WTC11 (cell line): Measurements from ENCODE around the gene IKBIP. TPM values are rescaled to one million over a fixed set of nuclear protein-coding genes. Genes with fewer than 3 reads are reported as not detected.
A peak's percentile ranks its signal among the peaks of the same experiment; 100 is the strongest.

ENCODE experiments used
- ATF6 ChIP-seq: sonication (generic); formaldehyde crosslinking; IDR thresholded peaks from 2 replicates; pipeline ENCODE4 v1.8.1; 2023; ENCODE audit warnings: mild to moderate bottlenecking, missing genetic modification reagents
- CBFB ChIP-seq: sonication (generic); formaldehyde crosslinking; IDR thresholded peaks from 2 replicates; pipeline ENCODE4 v1.8.1; 2022; ENCODE audit warnings: mild to moderate bottlenecking, low read depth, missing genetic modification reagents
- CREB1 ChIP-seq: sonication (generic); formaldehyde crosslinking; IDR thresholded peaks from 2 replicates; pipeline ENCODE4 v1.8.0; 2023; ENCODE audit warnings: mild to moderate bottlenecking, missing genetic modification reagents
- E2F4 ChIP-seq: sonication (generic); formaldehyde crosslinking; IDR thresholded peaks from 2 replicates; pipeline ENCODE4 v1.8.1; 2022; ENCODE audit warnings: low read depth, mild to moderate bottlenecking, moderate library complexity, missing genetic modification reagents, borderline replicate concordance
- ETV6 ChIP-seq: sonication (generic); formaldehyde crosslinking; IDR thresholded peaks from 2 replicates; pipeline ENCODE4 v1.8.1; 2022; ENCODE audit warnings: mild to moderate bottlenecking, missing genetic modification reagents
- FOXJ3 ChIP-seq: sonication (generic); formaldehyde crosslinking; IDR thresholded peaks from 2 replicates; pipeline ENCODE4 v1.9.0; 2021; ENCODE audit warnings: missing genetic modification reagents, mild to moderate bottlenecking, borderline replicate concordance
- FOXP1 ChIP-seq: sonication (generic); formaldehyde crosslinking; IDR thresholded peaks from 2 replicates; pipeline ENCODE4 v1.8.0; 2022; ENCODE audit warnings: missing genetic modification reagents, mild to moderate bottlenecking, moderate library complexity, borderline replicate concordance
- GRHL2 ChIP-seq: fragments of 250-450 bp; sonication (Bioruptor Pico); IDR thresholded peaks from 2 replicates; pipeline ENCODE4 v1.8.0; 2022; ENCODE audit warnings: mild to moderate bottlenecking, moderate library complexity; ENCODE audit not compliant: insufficient replicate concordance, severe bottlenecking
- HMGA2 ChIP-seq: fragments of 250-450 bp; sonication (Bioruptor Pico); IDR thresholded peaks from 2 replicates; pipeline ENCODE4 v1.4.0; 2021; ENCODE audit warnings: mild to moderate bottlenecking, moderate library complexity
- IRF2 ChIP-seq: sonication (generic); formaldehyde crosslinking; IDR thresholded peaks from 2 replicates; pipeline ENCODE4 v1.8.0; 2022; ENCODE audit warnings: low read depth, missing genetic modification reagents, borderline replicate concordance
- JUN ChIP-seq: sonication (generic); formaldehyde crosslinking; IDR thresholded peaks from 2 replicates; pipeline ENCODE4 v1.8.0; 2023; ENCODE audit warnings: mild to moderate bottlenecking, missing genetic modification reagents
- KAT7 ChIP-seq: sonication (generic); formaldehyde crosslinking; IDR thresholded peaks from 2 replicates; pipeline ENCODE4 v1.8.1; 2023; ENCODE audit warnings: missing genetic modification reagents, mild to moderate bottlenecking, borderline replicate concordance
- MLX ChIP-seq: sonication (generic); formaldehyde crosslinking; IDR thresholded peaks from 2 replicates; pipeline ENCODE4 v1.8.1; 2023; ENCODE audit warnings: mild to moderate bottlenecking, missing genetic modification reagents, moderate library complexity
- MYBL2 ChIP-seq: sonication (generic); formaldehyde crosslinking; IDR thresholded peaks from 2 replicates; pipeline ENCODE4 v1.8.1; 2023; ENCODE audit warnings: mild to moderate bottlenecking, moderate library complexity, missing genetic modification reagents
- NFYB ChIP-seq: sonication (generic); formaldehyde crosslinking; conservative IDR thresholded peaks from 2 replicates; pipeline ENCODE4 v1.8.0; 2022; ENCODE audit warnings: low read depth, missing genetic modification reagents
- PREB ChIP-seq: sonication (generic); formaldehyde crosslinking; IDR thresholded peaks from 2 replicates; pipeline ENCODE4 v1.8.1; 2022; ENCODE audit warnings: mild to moderate bottlenecking, missing genetic modification reagents, moderate library complexity, borderline replicate concordance
- SMAD3 ChIP-seq: sonication (generic); formaldehyde crosslinking; IDR thresholded peaks from 2 replicates; pipeline ENCODE4 v1.8.0; 2022; ENCODE audit warnings: missing genetic modification reagents, mild to moderate bottlenecking, borderline replicate concordance
- SMAD4 ChIP-seq: sonication (generic); formaldehyde crosslinking; IDR thresholded peaks from 2 replicates; pipeline ENCODE4 v1.8.0; 2022; ENCODE audit warnings: mild to moderate bottlenecking, missing genetic modification reagents
- SOX15 ChIP-seq: fragments of 250-450 bp; sonication (Bioruptor Pico); IDR thresholded peaks from 2 replicates; pipeline ENCODE4 v1.9.0; 2021; ENCODE audit warnings: mild to moderate bottlenecking
- SP1 ChIP-seq: sonication (generic); formaldehyde crosslinking; conservative IDR thresholded peaks from 2 replicates; pipeline ENCODE4 v1.8.1; 2022; ENCODE audit warnings: missing genetic modification reagents
- TP53 ChIP-seq: sonication (generic); formaldehyde crosslinking; IDR thresholded peaks from 2 replicates; pipeline ENCODE4 v1.8.1; 2023; ENCODE audit warnings: mild to moderate bottlenecking, missing genetic modification reagents
- ZBTB21 ChIP-seq: sonication (generic); formaldehyde crosslinking; IDR thresholded peaks from 2 replicates; pipeline ENCODE4 v1.8.1; 2023; ENCODE audit warnings: mild to moderate bottlenecking, missing genetic modification reagents, borderline replicate concordance
- ZBTB43 ChIP-seq: sonication (generic); formaldehyde crosslinking; IDR thresholded peaks from 2 replicates; pipeline ENCODE4 v1.8.1; 2023; ENCODE audit warnings: mild to moderate bottlenecking, missing genetic modification reagents
- ZNF232 ChIP-seq: sonication (generic); formaldehyde crosslinking; IDR thresholded peaks from 2 replicates; pipeline ENCODE4 v1.8.0; 2022; ENCODE audit warnings: mild to moderate bottlenecking, missing genetic modification reagents
- ZNF396 ChIP-seq: fragments of 250-450 bp; sonication (Bioruptor Pico); IDR thresholded peaks from 2 replicates; pipeline ENCODE4 v1.8.0; 2021; ENCODE audit warnings: mild to moderate bottlenecking, moderate library complexity, borderline replicate concordance
- total RNA-seq: library from RNA; stranded (reverse); gene quantifications from 3 replicates; pipeline ENCODE4 v1.2.3, GENCODE V29; 2021

IKBIP gene
- total RNA-seq, 1 experiment from 2014 or later: 15.5 TPM

- peak; percentile 90 for TF ChIP-seq SP1
- TF ChIP-seq ZNF396 (CRISPR knock-in tag): no peak
- TF ChIP-seq FOXJ3 (CRISPR knock-in tag): no peak
- TF ChIP-seq MLX: no peak
- no peak for TF ChIP-seq TP53 (CRISPR knock-in tag)
- TF ChIP-seq CBFB (CRISPR knock-in tag): no peak
- no peak for TF ChIP-seq FOXP1 (CRISPR knock-in tag)
- no peak for TF ChIP-seq PREB
- peak; percentile 44 for TF ChIP-seq ETV6 (CRISPR knock-in tag)
- peak; percentile 84 for TF ChIP-seq JUN (CRISPR knock-in tag)
- 0 out of 2 replicates have a peak, but pooled peaks have one; percentile 57 for TF ChIP-seq SMAD3 (CRISPR knock-in tag)
- no peak for TF ChIP-seq GRHL2 (CRISPR knock-in tag)
- TF ChIP-seq ZNF232 (CRISPR knock-in tag): no peak
- TF ChIP-seq E2F4 (CRISPR knock-in tag): peak; percentile 26; the same call in 1 of the 2 replicates
- no peak for TF ChIP-seq SOX15 (CRISPR knock-in tag)
- TF ChIP-seq HMGA2 (CRISPR knock-in tag): no peak
- no peak for TF ChIP-seq ATF6 (CRISPR knock-in tag)
- no peak for TF ChIP-seq IRF2 (CRISPR knock-in tag)
- TF ChIP-seq KAT7 (CRISPR knock-in tag): no peak; the same call in 1 of the 2 replicates
- peak; percentile 74; the same call in 1 of the 2 replicates for TF ChIP-seq MYBL2 (CRISPR knock-in tag)
- TF ChIP-seq CREB1 (CRISPR knock-in tag): no peak
- TF ChIP-seq SMAD4: 0 out of 2 replicates have a peak, but pooled peaks have one; percentile 39
- no peak; the same call in 1 of the 2 replicates for TF ChIP-seq ZBTB21 (CRISPR knock-in tag)
- TF ChIP-seq NFYB (CRISPR knock-in tag): peak; percentile 82
- TF ChIP-seq ZBTB43: peak; percentile 71; the same call in 1 of the 2 replicates
Measured at GRCh38 chr12:98593351-98594049, 51.1 kb downstream of the IKBIP start, which contains the start of gene SLC25A3 (continued).
